ENCODE data around the gene PSMD8.

DNA sequence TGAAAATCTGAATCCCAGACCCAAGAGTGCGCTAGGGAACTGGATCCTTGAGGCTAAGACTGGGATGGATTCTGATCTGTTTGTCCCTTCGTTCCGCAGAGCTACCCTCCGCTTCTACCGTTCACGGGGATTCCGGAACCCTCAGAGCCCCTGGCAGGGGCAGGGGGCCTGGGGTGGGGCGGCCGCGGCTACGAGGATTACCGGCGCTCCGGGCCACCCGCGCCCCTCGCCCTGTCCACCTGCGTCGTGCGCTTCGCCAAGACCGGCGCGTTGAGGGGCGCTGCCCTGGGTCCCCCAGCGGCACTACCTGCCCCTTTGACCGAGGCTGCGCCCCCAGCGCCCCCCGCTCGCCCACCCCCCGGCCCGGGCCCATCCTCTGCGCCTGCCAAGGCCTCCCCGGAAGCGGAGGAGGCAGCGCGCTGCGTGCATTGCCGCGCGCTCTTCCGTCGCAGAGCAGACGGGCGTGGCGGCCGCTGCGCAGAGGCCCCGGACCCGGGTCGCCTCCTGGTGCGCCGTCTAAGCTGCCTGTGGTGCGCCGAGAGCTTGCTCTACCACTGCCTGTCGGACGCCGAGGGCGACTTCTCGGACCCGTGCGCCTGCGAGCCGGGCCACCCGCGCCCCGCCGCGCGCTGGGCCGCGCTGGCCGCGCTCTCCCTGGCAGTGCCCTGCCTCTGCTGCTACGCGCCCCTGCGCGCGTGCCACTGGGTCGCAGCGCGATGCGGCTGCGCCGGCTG is 21.2 kb downstream of the PSMD8 start:
- TF ChIP-seq POLR2A (IDR thresholded peaks at IDR 0.05; ENCODE audit: low read depth, low read length) (no peak), POLR2AphosphoS5 (IDR thresholded peaks at IDR 0.05; ENCODE audit: insufficient read depth, low read depth, low read length) (no peak)
- TF ChIP-seq, protein P1, sequence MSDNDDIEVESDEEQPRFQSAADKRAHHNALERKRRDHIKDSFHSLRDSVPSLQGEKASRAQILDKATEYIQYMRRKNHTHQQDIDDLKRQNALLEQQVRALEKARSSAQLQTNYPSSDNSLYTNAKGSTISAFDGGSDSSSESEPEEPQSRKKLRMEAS (IDR thresholded peaks at IDR 0.05; ENCODE audit: insufficient read depth, insufficient read length): no peak
